ENCODE data around the gene ZNF648.

The ZNF648 gene

DNA sequence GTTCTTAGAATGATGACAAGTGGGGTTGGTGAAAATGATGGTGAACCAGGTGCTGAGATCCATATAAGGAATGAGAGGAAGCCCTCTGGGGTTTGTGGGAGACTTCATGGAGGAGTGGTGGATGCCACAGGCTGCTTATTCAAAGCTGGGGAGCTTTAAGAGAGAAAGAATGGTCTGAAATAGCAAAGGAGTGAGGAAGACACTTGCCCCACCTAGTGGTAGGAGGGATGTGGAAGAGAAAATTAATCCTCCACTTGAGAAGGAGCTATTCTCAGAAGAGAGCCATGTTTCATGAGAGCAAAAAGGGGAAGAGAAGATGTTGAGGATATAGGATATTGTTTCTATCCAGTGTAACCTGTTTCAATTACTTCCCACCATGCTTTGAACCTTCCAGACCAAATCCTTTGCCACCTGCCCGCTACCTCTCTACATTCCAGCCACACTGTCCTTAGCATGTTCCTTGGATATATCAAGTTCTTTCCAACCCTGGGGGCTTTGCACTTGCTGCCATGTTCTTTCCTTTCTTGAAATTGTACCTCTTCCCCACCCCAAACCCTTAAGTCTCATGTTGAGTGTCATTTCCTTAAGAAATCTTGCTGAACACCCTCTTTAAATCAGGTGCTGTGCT, 19.6 kb upstream of the ZNF648 start:
- no peak overlapping the region for H3K4me3 ChIP-seq (ENCODE audit: low read length)
- TF ChIP-seq CTCF (conservative IDR thresholded peaks at IDR 0.05; ENCODE audit: low read length): peak; percentile 78
- DNase-seq (ENCODE audit: low read depth): peak; percentile 45

- no peak for DNase-seq (ENCODE audit: low read depth)
- TF ChIP-seq CTCF (conservative IDR thresholded peaks at IDR 0.05; ENCODE audit: low read length): no peak
- no peak overlapping the region for H3K4me3 ChIP-seq (ENCODE audit: low read length)
These were observed 18.5 kb upstream of the ZNF648 start for GRCh38 chr1:182080040-182080439.

DNA sequence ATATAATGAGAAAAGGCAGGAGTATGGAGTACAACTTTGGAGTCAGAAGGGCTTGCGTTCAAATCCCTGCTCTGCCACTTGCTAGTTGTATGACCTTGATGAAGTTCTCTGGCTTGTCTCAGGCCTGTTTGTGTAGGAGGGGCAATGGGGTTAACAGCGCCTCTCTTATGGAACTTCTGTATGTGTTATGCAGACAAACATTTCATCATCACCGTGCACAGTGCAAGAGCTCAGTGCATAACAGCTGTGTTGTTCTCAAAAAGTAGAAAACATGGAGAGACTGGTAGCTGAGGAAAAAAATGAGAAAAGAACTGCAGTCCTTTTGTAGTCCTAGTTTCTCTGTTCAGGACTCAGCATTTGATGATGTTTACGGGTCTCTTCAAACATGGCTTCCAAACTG, 10.4 kb upstream of the ZNF648 start:
- no peak for DNase-seq (ENCODE audit: low read depth)
- no peak for TF ChIP-seq CTCF (conservative IDR thresholded peaks at IDR 0.05; ENCODE audit: low read length)

GRCh38 chr1:182069028-182069466, 7.5 kb upstream of the ZNF648 start:
- H3K4me3 ChIP-seq (ENCODE audit: low read length): no peak overlapping the region
- DNase-seq (ENCODE audit: low read depth): peak; percentile 24
- TF ChIP-seq CTCF (conservative IDR thresholded peaks at IDR 0.05; ENCODE audit: low read length): peak; percentile 70

More for the DNA sequence above, 10.4 kb upstream of the ZNF648 start:
- no peak overlapping the region for H3K4me3 ChIP-seq (ENCODE audit: low read length)

DNA sequence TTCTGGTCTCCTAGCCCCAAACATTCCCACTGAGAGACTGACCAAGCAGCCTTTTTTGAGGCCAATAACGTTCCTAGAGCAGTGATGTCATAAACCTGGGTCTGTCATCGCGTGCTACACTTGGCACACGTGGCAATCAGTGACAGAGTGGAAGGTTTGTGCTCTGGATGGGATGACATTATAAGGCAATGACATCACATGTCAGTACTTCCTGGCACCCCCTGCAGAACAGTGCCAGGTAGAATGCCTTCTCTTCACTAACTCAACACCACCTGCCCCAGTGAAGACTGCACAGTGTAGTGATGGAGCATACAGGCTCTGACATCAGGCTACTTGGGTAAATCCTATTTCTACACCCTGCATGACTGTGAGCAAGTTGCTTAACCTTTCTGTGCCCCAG, 5.4 kb upstream of the ZNF648 start:
- H3K4me3 ChIP-seq (ENCODE audit: low read length): no peak overlapping the region
- TF ChIP-seq CTCF (conservative IDR thresholded peaks at IDR 0.05; ENCODE audit: low read length): no peak
- DNase-seq (ENCODE audit: low read depth): no peak

- no peak overlapping the region for H3K4me3 ChIP-seq (ENCODE audit: low read length)
- DNase-seq (ENCODE audit: low read depth): no peak
- no peak for TF ChIP-seq CTCF (conservative IDR thresholded peaks at IDR 0.05; ENCODE audit: low read length)
These were observed 3.8 kb upstream of the ZNF648 start for GRCh38 chr1:182065126-182065845.

DNA sequence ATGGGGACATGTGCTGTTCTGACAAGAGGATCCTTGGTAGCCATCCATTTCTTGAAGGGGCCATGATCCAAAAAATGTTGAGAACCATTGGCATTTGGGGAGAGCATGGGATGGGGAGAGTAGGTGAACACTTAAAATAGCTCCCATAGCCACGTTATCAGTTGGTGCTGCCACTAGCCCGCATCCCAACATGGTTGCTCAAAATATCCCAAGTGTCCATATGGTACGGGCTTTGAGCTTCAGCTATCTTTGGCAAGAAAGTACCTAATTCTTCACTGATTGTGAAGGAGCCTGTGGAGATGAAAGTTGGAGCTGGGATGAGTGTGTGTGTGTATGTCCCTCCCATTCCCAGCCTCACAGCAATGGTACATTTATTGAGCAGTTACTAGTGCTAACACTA, 3.1 kb upstream of the ZNF648 start:
- TF ChIP-seq CTCF (conservative IDR thresholded peaks at IDR 0.05; ENCODE audit: low read length): no peak
- H3K4me3 ChIP-seq (ENCODE audit: low read length): no peak overlapping the region
- DNase-seq (ENCODE audit: low read depth): no peak

All from AG10803 (cell line).